Activated CD8-positive, alpha-beta T cell treated with anti-CD3 and anti-CD28 coated beads for 36 hours (primary cell): ENCODE measurements around the gene LY6G5B. TPM values are rescaled to one million over a fixed set of nuclear protein-coding genes. Genes with fewer than 3 reads are reported as not detected.

Experiments used
- ATAC-seq: fragments of 200-7000 bp; cut with Tn5 transposase; one replicate; pipeline ENCODE4 v1.10.0; 2021; ENCODE audit warnings: mild to moderate bottlenecking, moderate library complexity
- CTCF ChIA-PET: fragments of 350-600 bp; sonication (Branson Sonifier 250); formaldehyde crosslinking; loops from one replicate; lab custom pipeline; 2021; ENCODE audit warnings: antibody characterized with exemption; lab: Charles Lee
- POLR2A ChIA-PET: fragments of 350-600 bp; sonication (Branson Sonifier 250); formaldehyde crosslinking; loops from one replicate; lab custom pipeline; 2021; ENCODE audit warnings: antibody characterized with exemption; lab: Charles Lee
- DNase-seq: peaks from one replicate; pipeline ENCODE4 v3.0.0-alpha.2; 2020
- H3K27ac Mint-ChIP-seq: one replicate; pipeline ENCODE4 v1.8.0; 2021; ENCODE audit warnings: mild to moderate bottlenecking, mixed read lengths
- H3K27me3 Mint-ChIP-seq: one replicate; pipeline ENCODE4 v1.8.0; 2021; ENCODE audit warnings: mixed read lengths
- H3K36me3 Mint-ChIP-seq: one replicate; pipeline ENCODE4 v1.8.0; 2021; ENCODE audit warnings: low read depth, mixed read lengths
- H3K4me1 Mint-ChIP-seq: one replicate; pipeline ENCODE4 v1.8.0; 2021; ENCODE audit warnings: low read depth, mixed read lengths
- H3K4me3 Mint-ChIP-seq: one replicate; pipeline ENCODE4 v1.8.0; 2021; ENCODE audit warnings: mild to moderate bottlenecking, moderate library complexity, mixed read lengths
- H3K9me3 Mint-ChIP-seq: one replicate; pipeline ENCODE4 v1.8.0; 2021; ENCODE audit warnings: mixed read lengths
- CTCF ChIP-seq: fragments of 200-600 bp; IDR thresholded peaks from one replicate; pipeline ENCODE4 v1.8.0; 2022; ENCODE audit warnings: antibody characterized with exemption, mild to moderate bottlenecking
- intact Hi-C: fragments of 100-400 bp; cut with micrococcal nuclease; formaldehyde crosslinking; loops from one replicate; pipeline ENCODE4 v1.10.0; 2022
- total RNA-seq, 2 experiments: library from RNA; stranded (reverse); gene quantifications; one replicate each; pipeline ENCODE4 v1.2.3, GENCODE V29; 2021

LY6G5B gene
- total RNA-seq, 2 experiments from 2014 or later: 14.7 to 16.1 TPM

GRCh38 chr6:31642798-31643570, 26.8 kb upstream of the LY6G5B start:
- ATAC-seq (no peak), DNase-seq (no peak)
- no peaks in the 10 kb centered on the region for H3K9me3 Mint-ChIP-seq
- H3K36me3 Mint-ChIP-seq: peaks cover 52% of the 10 kb centered on the region
- no peaks in the 10 kb centered on the region for H3K27me3 Mint-ChIP-seq
- POLR2A ChIA-PET: interaction anchor here (0.8 to 16.2 kb wide), 6 partner anchors 9 to 60 kb away, joined by 3 to 235 read pairs (median 6); partner anchors contain the start of genes ABHD16A, BAG6, C6orf47 and GPANK1
- intact Hi-C loops: no loop called here
- CTCF ChIA-PET: interaction anchor here (1.3 kb wide), 1 partner anchor 166 kb away, joined by 3 read pairs; no protein-coding TSS in a partner anchor
- H3K27ac Mint-ChIP-seq: no peak overlapping the region
- H3K4me1 Mint-ChIP-seq: peaks cover 9% of the 10 kb centered on the region
- TF ChIP-seq CTCF: no peak
- no peak overlapping the region for H3K4me3 Mint-ChIP-seq

- H3K4me3 Mint-ChIP-seq: no peak overlapping the region
- peaks cover 55% of the 10 kb centered on the region for H3K36me3 Mint-ChIP-seq
- POLR2A ChIA-PET: interaction anchor here (0.8 to 16.2 kb wide), 6 partner anchors 8 to 21 kb away, joined by 3 to 235 read pairs (median 6); partner anchors contain the start of genes BAG6, C6orf47 and GPANK1
- peaks cover 12% of the 10 kb centered on the region for H3K4me1 Mint-ChIP-seq
- ATAC-seq (no peak), DNase-seq (no peak)
- no peak for TF ChIP-seq CTCF
- H3K27me3 Mint-ChIP-seq: no peaks in the 10 kb centered on the region
- CTCF ChIA-PET: interaction anchor here (1.3 kb wide), 1 partner anchor 167 kb away, joined by 3 read pairs; no protein-coding TSS in a partner anchor
- H3K27ac Mint-ChIP-seq: no peak overlapping the region
- H3K9me3 Mint-ChIP-seq: no peaks in the 10 kb centered on the region
- intact Hi-C loops: no loop called here
These were observed 25.8 kb upstream of the LY6G5B start for GRCh38 chr6:31643818-31644454.

GRCh38 chr6:31645325-31645724, 24.5 kb upstream of the LY6G5B start:
- DNase-seq: no peak
- ATAC-seq: no peak
- CTCF ChIA-PET: no interaction called here
- TF ChIP-seq CTCF: no peak
- POLR2A ChIA-PET: interaction anchor here (5.4 to 16.2 kb wide), 2 partner anchors 11 to 19 kb away, joined by 24 to 235 read pairs; no protein-coding TSS in a partner anchor
- Mint-ChIP-seq H3K27ac (peak overlapping the region; percentile 73), H3K27me3 (no peaks in the 10 kb centered on the region), H3K4me1 (peaks cover 17% of the 10 kb centered on the region), H3K4me3 (no peak overlapping the region), H3K9me3 (no peaks in the 10 kb centered on the region), H3K36me3 (peaks cover 59% of the 10 kb centered on the region)
- intact Hi-C loops: no loop called here

- H3K27me3 Mint-ChIP-seq: no peaks in the 10 kb centered on the region
- POLR2A ChIA-PET: interaction anchor here (0.7 to 9.0 kb wide), 31 partner anchors 8 to 1889 kb away, joined by 3 to 160 read pairs (median 4); partner anchors contain the start of genes ABHD16A, C6orf47, CSNK2B and DXO
- H3K4me3 Mint-ChIP-seq: peak overlapping the region; percentile 93
- DNase-seq: peak; percentile 79
- intact Hi-C loops: no loop called here
- H3K9me3 Mint-ChIP-seq: no peaks in the 10 kb centered on the region
- peaks cover 54% of the 10 kb centered on the region for H3K36me3 Mint-ChIP-seq
- peaks cover 44% of the 10 kb centered on the region for H3K4me1 Mint-ChIP-seq
- H3K27ac Mint-ChIP-seq: peak overlapping the region; percentile 100
- CTCF ChIA-PET: interaction anchor here (0.7 to 3.8 kb wide), 7 partner anchors 12 to 105 kb away, joined by 3 to 16 read pairs (median 4); partner anchors contain the start of genes ATP6V1G2, GPANK1 and LY6G5C
- ATAC-seq: peak; percentile 46
- TF ChIP-seq CTCF: no peak
These were observed 18.1 kb upstream of the LY6G5B start for GRCh38 chr6:31651602-31652191.
